IPS DF 4.7 (cell line): Measurements from ENCODE around the gene THOC2.
"Not testable (repeated sequence)": the region's sequence is repeated elsewhere in the genome, so short reads cannot be mapped to it uniquely, and the experiment has no call there.

Source experiments
- DNase-seq: peaks from one replicate; pipeline ENCODE4 v3.0.0-alpha.2; 2013; ENCODE audit warnings: low spot score; ENCODE audit errors: extremely low read depth

The THOC2 gene, protein sequence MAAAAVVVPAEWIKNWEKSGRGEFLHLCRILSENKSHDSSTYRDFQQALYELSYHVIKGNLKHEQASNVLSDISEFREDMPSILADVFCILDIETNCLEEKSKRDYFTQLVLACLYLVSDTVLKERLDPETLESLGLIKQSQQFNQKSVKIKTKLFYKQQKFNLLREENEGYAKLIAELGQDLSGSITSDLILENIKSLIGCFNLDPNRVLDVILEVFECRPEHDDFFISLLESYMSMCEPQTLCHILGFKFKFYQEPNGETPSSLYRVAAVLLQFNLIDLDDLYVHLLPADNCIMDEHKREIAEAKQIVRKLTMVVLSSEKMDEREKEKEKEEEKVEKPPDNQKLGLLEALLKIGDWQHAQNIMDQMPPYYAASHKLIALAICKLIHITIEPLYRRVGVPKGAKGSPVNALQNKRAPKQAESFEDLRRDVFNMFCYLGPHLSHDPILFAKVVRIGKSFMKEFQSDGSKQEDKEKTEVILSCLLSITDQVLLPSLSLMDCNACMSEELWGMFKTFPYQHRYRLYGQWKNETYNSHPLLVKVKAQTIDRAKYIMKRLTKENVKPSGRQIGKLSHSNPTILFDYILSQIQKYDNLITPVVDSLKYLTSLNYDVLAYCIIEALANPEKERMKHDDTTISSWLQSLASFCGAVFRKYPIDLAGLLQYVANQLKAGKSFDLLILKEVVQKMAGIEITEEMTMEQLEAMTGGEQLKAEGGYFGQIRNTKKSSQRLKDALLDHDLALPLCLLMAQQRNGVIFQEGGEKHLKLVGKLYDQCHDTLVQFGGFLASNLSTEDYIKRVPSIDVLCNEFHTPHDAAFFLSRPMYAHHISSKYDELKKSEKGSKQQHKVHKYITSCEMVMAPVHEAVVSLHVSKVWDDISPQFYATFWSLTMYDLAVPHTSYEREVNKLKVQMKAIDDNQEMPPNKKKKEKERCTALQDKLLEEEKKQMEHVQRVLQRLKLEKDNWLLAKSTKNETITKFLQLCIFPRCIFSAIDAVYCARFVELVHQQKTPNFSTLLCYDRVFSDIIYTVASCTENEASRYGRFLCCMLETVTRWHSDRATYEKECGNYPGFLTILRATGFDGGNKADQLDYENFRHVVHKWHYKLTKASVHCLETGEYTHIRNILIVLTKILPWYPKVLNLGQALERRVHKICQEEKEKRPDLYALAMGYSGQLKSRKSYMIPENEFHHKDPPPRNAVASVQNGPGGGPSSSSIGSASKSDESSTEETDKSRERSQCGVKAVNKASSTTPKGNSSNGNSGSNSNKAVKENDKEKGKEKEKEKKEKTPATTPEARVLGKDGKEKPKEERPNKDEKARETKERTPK (N-terminal part only)

GRCh38 chrX:123732670-123733363, at the start of gene THOC2:
TSS of gene THOC2 (minus strand) at chrX:123733052. CDS start at chrX:123733022, 30 bp downstream.
- peak; percentile 22 for DNase-seq

- DNase-seq, result not testable (repeated sequence)
Measured at GRCh38 chrX:123781786-123782185, 48.9 kb upstream of the THOC2 start.

DNA sequence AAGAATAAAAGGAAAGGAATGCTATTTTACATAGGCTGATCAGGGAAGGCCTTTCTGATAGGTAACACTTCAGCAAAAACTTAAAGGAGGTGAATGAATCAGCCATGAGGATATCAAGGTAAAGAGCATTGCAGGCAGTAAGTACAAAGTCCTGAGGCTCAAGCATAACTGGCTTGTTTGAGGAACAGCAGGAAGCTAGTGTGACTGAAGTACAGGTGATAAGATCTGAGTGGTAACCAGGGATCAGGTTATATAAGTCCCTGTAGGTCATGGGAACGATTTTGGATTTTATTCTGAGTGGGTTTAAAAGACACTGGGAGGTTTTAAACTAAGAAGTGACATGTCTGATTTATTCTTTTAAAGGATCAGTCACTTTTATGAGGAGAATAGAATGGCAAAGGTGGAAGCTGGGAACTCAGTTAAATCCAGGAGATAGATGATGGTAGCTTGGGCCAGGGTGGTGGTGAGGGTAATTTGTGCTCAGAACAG, 47.1 kb upstream of the THOC2 start:
- no peak for DNase-seq

GRCh38 chrX:123773258-123773988, 40.6 kb upstream of the THOC2 start:
- DNase-seq, result no peak

GRCh38 chrX:123771449-123772064, 38.7 kb upstream of the THOC2 start:
- no peak for DNase-seq

DNA sequence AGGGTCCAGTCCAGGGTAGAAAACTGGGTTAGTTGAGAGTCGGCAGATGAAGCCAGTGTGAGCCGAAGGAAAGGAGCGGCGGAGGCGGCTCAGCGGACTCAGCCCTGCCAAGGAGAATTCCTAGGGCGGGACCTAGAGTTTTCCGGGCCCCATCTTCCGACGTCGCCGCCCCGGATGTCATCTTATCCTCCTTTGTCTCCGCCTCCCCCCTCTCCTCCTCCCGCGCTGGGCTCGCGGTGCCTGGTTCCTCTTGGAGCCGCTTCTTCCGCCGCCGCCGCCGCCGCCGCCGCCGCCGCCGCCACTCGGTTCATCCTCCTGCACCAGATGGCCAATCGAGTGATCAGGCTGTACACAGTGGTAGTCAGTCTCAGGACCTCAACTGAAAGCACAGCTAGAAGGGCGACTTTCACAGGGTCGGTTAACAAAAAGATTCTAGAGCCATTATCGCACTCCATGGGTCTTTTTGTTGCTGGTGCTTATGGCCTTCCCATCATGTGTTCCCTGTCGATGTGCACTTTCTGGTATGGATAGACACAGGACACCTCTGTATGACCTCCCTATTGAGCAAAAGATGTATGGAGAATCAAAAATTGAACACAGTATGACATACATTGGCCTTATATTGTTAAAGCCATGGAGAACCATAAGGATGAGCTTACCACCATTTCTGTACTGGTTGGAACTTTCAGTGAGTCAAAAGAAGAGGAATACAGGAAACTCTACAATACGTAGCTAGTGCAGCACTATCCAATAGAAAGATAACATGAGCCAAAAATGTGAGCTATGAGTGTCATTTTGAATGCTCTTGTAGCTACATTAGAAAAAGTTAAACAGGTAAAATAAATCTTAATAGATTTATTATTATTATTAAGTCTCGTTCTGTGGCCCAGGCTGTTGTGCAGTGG, 32.4 kb upstream of the THOC2 start:
- DNase-seq, result no peak

GRCh38 chrX:123759849-123760248, 27.0 kb upstream of the THOC2 start:
- not testable (repeated sequence) for DNase-seq

- DNase-seq, result not testable (repeated sequence)
Measured at GRCh38 chrX:123757794-123758193, 24.9 kb upstream of the THOC2 start.

DNA sequence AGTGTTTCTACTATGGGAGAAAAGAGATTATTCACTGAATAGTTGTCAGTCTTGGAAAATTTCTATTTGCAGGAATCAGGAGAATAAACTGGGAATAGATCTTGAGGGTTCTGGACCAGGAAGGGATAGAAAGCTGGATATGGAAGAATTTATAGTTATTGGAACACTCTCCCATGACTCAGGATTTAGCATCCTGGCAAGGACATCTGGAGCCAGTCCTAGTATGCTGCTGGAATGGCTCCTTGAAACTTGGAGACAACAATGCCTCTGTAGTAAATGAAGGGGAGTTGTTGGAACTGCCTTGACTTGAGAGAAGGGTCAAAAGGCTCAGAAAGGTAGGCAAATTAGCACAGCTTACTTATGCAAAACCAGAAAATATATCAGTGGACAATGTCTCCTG, 23.5 kb upstream of the THOC2 start:
- no peak for DNase-seq

DNA sequence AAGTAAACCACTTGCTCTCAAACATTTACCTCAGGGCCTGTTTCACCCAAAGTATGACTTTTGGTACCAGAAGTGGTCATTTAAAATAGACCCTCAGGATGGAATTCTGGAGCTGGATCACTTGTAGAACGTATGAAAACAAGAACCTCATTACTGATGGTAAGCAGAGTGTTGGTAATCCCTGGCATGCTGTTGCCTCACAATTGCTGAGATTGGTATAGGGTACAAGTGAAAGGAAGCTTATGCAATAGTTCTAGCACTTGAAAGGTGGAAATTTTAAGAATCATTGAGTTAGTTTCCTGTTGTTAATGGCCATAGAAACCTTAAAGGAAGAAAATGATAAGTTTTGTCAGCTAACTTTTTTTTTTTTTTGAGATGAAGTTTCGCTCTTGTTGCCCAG, 22.3 kb upstream of the THOC2 start:
- no peak for DNase-seq

GRCh38 chrX:123753656-123754350, 21.0 kb upstream of the THOC2 start:
- DNase-seq, result no peak

DNA sequence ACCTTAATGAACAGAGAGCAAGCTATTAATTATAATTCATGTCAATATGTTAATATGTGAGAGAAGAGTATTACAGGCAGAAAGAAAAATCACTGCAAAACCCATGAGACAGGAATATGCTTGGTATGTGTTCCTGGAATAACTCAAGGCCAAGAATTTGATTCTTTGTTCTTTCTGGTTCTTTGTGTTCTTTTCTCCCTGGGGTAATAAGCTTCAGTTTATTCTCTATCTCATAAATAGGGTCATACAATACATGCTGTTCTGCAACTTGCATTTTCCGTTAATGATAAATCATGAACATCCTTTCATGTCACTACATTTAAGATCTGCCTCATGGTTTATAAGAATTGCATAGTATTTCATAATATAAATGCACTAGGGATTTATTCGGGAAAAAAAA, 16.8 kb upstream of the THOC2 start:
- no peak for DNase-seq

GRCh38 chrX:123745511-123745910, 12.7 kb upstream of the THOC2 start:
- no peak for DNase-seq

- no peak for DNase-seq
Measured at GRCh38 chrX:123743312-123743711, 10.5 kb upstream of the THOC2 start.

- DNase-seq, result no peak
Measured at GRCh38 chrX:123742440-123742839, 9.6 kb upstream of the THOC2 start.

- no peak for DNase-seq
Measured at GRCh38 chrX:123740536-123740935, 7.7 kb upstream of the THOC2 start.

DNA sequence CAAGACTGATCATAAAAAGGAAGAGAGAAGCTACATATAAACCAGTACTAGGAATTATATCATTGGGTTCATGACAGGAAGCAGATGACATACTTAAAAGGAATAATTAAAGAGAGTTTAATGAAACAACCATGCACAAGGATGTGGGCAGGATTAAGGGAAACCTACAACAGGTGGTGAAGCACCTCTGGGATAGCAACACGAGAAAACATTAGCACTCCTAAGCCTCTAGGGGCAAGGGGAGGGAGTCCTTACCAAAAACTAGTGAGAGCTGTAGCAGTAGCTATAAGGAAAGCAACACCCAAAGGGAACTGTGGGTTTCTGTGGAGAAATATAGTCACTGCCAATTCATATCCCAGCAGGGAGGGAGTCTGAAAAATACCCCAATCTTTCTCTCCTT, 7.2 kb upstream of the THOC2 start:
- DNase-seq, result no peak

DNA sequence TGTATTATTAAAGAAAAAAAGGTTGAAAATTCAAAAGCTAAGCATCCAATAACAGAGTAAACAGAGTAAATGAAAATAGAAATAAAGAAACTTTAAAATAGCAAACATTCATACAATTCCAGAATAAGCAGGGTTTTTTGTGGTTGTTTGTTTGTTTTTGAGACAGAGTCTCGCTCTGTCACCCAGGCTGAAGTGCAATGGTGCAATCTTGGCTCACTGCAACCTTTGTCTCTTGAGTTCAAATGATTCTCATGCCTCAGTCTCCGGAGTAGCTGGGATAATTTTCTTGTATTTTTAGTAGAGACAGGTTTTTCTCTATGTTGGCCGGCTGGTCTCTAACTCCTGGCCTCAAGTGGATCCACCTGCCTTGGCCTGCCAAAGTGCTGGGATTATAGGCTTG, 6.6 kb upstream of the THOC2 start:
- no peak for DNase-seq
